Fibroblast of skin of left biceps (primary cell): ENCODE data around the gene PDE4D.

Source experiments
- DNase-seq, 2 experiments: peaks; one replicate each; pipeline ENCODE4 v3.0.0-alpha.2; 2013; ENCODE audit warnings: low read depth in 2 of 2

PDE4D gene

GRCh38 chr5:59554501-59554900, 339.0 kb downstream of the PDE4D start:
- DNase-seq: no peak

- no peak for DNase-seq
Observed at GRCh38 chr5:59553992-59554391, 339.5 kb downstream of the PDE4D start.

GRCh38 chr5:59548807-59549357, 344.6 kb downstream of the PDE4D start:
- DNase-seq: no peak

GRCh38 chr5:59547731-59548130, 345.8 kb downstream of the PDE4D start:
- DNase-seq: no peak

GRCh38 chr5:59544573-59544972, 349.0 kb downstream of the PDE4D start:
- DNase-seq: no peak

- DNase-seq: no peak
Observed at GRCh38 chr5:59543821-59544442, 349.6 kb downstream of the PDE4D start.

- DNase-seq: no peak
Observed at GRCh38 chr5:59542851-59543820, 350.4 kb downstream of the PDE4D start.

- no peak for DNase-seq
Observed at GRCh38 chr5:59542306-59542705, 351.2 kb downstream of the PDE4D start.

GRCh38 chr5:59540366-59540765, 353.2 kb downstream of the PDE4D start:
- no peak for DNase-seq

- DNase-seq: no peak
Observed at GRCh38 chr5:59538750-59539121, 354.8 kb downstream of the PDE4D start.

GRCh38 chr5:59537961-59538749, 355.4 kb downstream of the PDE4D start:
- no peak for DNase-seq

GRCh38 chr5:59536875-59537274, 356.7 kb downstream of the PDE4D start:
- no peak for DNase-seq

- no peak for DNase-seq
Observed at GRCh38 chr5:59535561-59535960, 358.0 kb downstream of the PDE4D start.

GRCh38 chr5:59533730-59534108, 359.8 kb downstream of the PDE4D start:
- DNase-seq: no peak

GRCh38 chr5:59532979-59533729, 360.4 kb downstream of the PDE4D start:
- no peak for DNase-seq

GRCh38 chr5:59529239-59529638, 364.3 kb downstream of the PDE4D start:
- no peak for DNase-seq

- DNase-seq: no peak
Observed at GRCh38 chr5:59528202-59528862, 365.2 kb downstream of the PDE4D start.

- no peak for DNase-seq
Observed at GRCh38 chr5:59525957-59526356, 367.6 kb downstream of the PDE4D start.

- DNase-seq: no peak
Observed at GRCh38 chr5:59525311-59525710, 368.2 kb downstream of the PDE4D start.

GRCh38 chr5:59522201-59522831, 371.2 kb downstream of the PDE4D start:
- DNase-seq: no peak
